GM18498 (cell line): ENCODE data around the gene ACTRT2.

Source experiments
- ATAC-seq: cut with Tn5 transposase; IDR thresholded peaks from one replicate; pipeline ENCODE4 v1.9.1; 2021; ENCODE audit warnings: mild to moderate bottlenecking, moderate library complexity; ENCODE audit not compliant: unreplicated experiment

The ACTRT2 gene

GRCh38 chr1:3017440-3018050 is 3.7 kb upstream of the ACTRT2 start:
- ATAC-seq = no peak

GRCh38 chr1:3018051-3018471 is 3.2 kb upstream of the ACTRT2 start:
- no peak for ATAC-seq

- no peak for ATAC-seq
These were observed 2.7 kb upstream of the ACTRT2 start for GRCh38 chr1:3018576-3018975.

GRCh38 chr1:3019007-3019515 is 2.2 kb upstream of the ACTRT2 start:
- ATAC-seq = no peak

- ATAC-seq = no peak
These were observed 1.7 kb upstream of the ACTRT2 start for GRCh38 chr1:3019516-3020051.

- ATAC-seq = no peak
These were observed 881 bp upstream of the ACTRT2 start for GRCh38 chr1:3020263-3020909.

- no peak for ATAC-seq
These were observed 634 bp downstream of the ACTRT2 start for GRCh38 chr1:3021801-3022401.

- ATAC-seq = no peak
These were observed 1.3 kb downstream of the ACTRT2 start for GRCh38 chr1:3022511-3022973.

GRCh38 chr1:3022976-3023375 is 1.7 kb downstream of the ACTRT2 start:
- ATAC-seq = no peak

- ATAC-seq = no peak
These were observed 2.8 kb downstream of the ACTRT2 start for GRCh38 chr1:3024019-3024418.

GRCh38 chr1:3024588-3024987 is 3.3 kb downstream of the ACTRT2 start:
- ATAC-seq = no peak

- ATAC-seq = no peak
These were observed 4.9 kb downstream of the ACTRT2 start for GRCh38 chr1:3026124-3026523.

- no peak for ATAC-seq
These were observed 5.5 kb downstream of the ACTRT2 start for GRCh38 chr1:3026581-3027391.

GRCh38 chr1:3027611-3028371 is 6.5 kb downstream of the ACTRT2 start:
- ATAC-seq = no peak

GRCh38 chr1:3028531-3029282 is 7.4 kb downstream of the ACTRT2 start:
- ATAC-seq = no peak

- no peak for ATAC-seq
These were observed 8.3 kb downstream of the ACTRT2 start for GRCh38 chr1:3029481-3029961.

- ATAC-seq = no peak
These were observed 8.9 kb downstream of the ACTRT2 start for GRCh38 chr1:3029991-3030662.

- no peak for ATAC-seq
These were observed 9.6 kb downstream of the ACTRT2 start for GRCh38 chr1:3030663-3031381.
